Neuronal stem cell (in vitro differentiated cells): ENCODE data around the gene ZNF652.

ENCODE experiments used
- DNase-seq: peaks from one replicate; pipeline ENCODE4 v3.0.0-alpha.2; 2013; ENCODE audit warnings: low spot score
- H2AFZ ChIP-seq: one replicate; pipeline ENCODE4 v1.6.1; 2013; ENCODE audit warnings: mild to moderate bottlenecking, low read length, inconsistent platforms
- H2AK5ac ChIP-seq: 2 replicates; pipeline ENCODE4 v1.6.1; 2013; ENCODE audit warnings: low read depth, mild to moderate bottlenecking, inconsistent platforms, low read length, moderate library complexity, mixed read lengths
- H2BK120ac ChIP-seq: 2 replicates; pipeline ENCODE4 v1.6.1; 2013; ENCODE audit warnings: low read depth, mild to moderate bottlenecking, inconsistent platforms, low read length, moderate library complexity, mixed read lengths
- H2BK12ac ChIP-seq: one replicate; pipeline ENCODE4 v1.6.1; 2013; ENCODE audit warnings: low read length, inconsistent platforms
- H2BK15ac ChIP-seq: 2 replicates; pipeline ENCODE4 v1.6.1; 2013; ENCODE audit warnings: mild to moderate bottlenecking, low read length, inconsistent platforms, mixed read lengths
- H2BK5ac ChIP-seq: one replicate; pipeline ENCODE4 v1.6.1; 2013; ENCODE audit warnings: inconsistent platforms, mild to moderate bottlenecking, low read length, moderate library complexity
- H3K14ac ChIP-seq: one replicate; pipeline ENCODE4 v1.6.1; 2013; ENCODE audit warnings: low read length, inconsistent platforms
- H3K18ac ChIP-seq: 2 replicates; pipeline ENCODE4 v1.6.1; 2013; ENCODE audit warnings: low read length, inconsistent platforms
- H3K23ac ChIP-seq: 2 replicates; pipeline ENCODE4 v1.6.1; 2013; ENCODE audit warnings: low read depth, mild to moderate bottlenecking, mixed read lengths, low read length, inconsistent platforms; ENCODE audit not compliant: poor library complexity
- H3K27ac ChIP-seq: replicated peaks from 3 replicates; pipeline ENCODE4 v1.5.1; 2013; ENCODE audit warnings: low read length, inconsistent platforms
- H3K27me3 ChIP-seq, 3 experiments: 2 replicates each; pipeline ENCODE4 v1.6.1; 2013; ENCODE audit warnings: low read length in 3 of 3, mild to moderate bottlenecking in 2 of 3, inconsistent platforms in 1 of 3, low read depth in 1 of 3, mixed read lengths in 1 of 3, moderate library complexity in 1 of 3; ENCODE audit not compliant: control insufficient read depth in 3 of 3, insufficient read depth in 3 of 3
- H3K36me3 ChIP-seq, 2 donors: replicated peaks in 1 of 2; 2 replicates each; pipeline ENCODE4 v1.6.1; 2013; ENCODE audit warnings: low read length in 2 of 2; ENCODE audit not compliant: control insufficient read depth in 2 of 2, insufficient read depth in 2 of 2
- H3K4ac ChIP-seq: 2 replicates; pipeline ENCODE4 v1.6.1; 2013; ENCODE audit warnings: inconsistent platforms, mild to moderate bottlenecking, low read length, moderate library complexity
- H3K4me1 ChIP-seq, 2 donors: 1 replicate in 1 of 2; 2 replicates in 1 of 2; pipeline ENCODE4 v1.6.1; 2013; ENCODE audit warnings: low read length in 2 of 2, low read depth in 1 of 2; ENCODE audit not compliant: control insufficient read depth in 2 of 2, insufficient read depth in 1 of 2
- H3K4me2 ChIP-seq: one replicate; pipeline ENCODE4 v1.6.1; 2013; ENCODE audit warnings: mild to moderate bottlenecking, low read length, inconsistent platforms; ENCODE audit not compliant: insufficient read depth, poor library complexity, severe bottlenecking
- H3K4me3 ChIP-seq, 2 donors: 2 replicates each; pipeline ENCODE4 v1.5.1; 2013; ENCODE audit warnings: low read length in 2 of 2, mild to moderate bottlenecking in 2 of 2, inconsistent platforms in 1 of 2, moderate library complexity in 1 of 2
- H3K79me1 ChIP-seq: one replicate; pipeline ENCODE4 v1.6.1; 2013; ENCODE audit warnings: low read depth, mild to moderate bottlenecking, inconsistent platforms, low read length, moderate library complexity
- H3K9ac ChIP-seq: one replicate; pipeline ENCODE4 v1.6.1; 2013; ENCODE audit warnings: mild to moderate bottlenecking, low read depth, low read length, inconsistent platforms; ENCODE audit not compliant: poor library complexity
- H3K9me3 ChIP-seq, 2 donors: replicated peaks in 1 of 2; 2 replicates each; pipeline versions ENCODE3 to v1.6.1; 2013; ENCODE audit warnings: low read length in 2 of 2, mild to moderate bottlenecking in 2 of 2, inconsistent platforms in 1 of 2, low read depth in 1 of 2, mixed read lengths in 1 of 2, moderate library complexity in 1 of 2; ENCODE audit not compliant: control insufficient read depth in 2 of 2, insufficient read depth in 1 of 2
- H4K8ac ChIP-seq: one replicate; pipeline ENCODE4 v1.6.1; 2013; ENCODE audit warnings: low read depth, mild to moderate bottlenecking, inconsistent platforms, low read length, moderate library complexity
- H4K91ac ChIP-seq: one replicate; pipeline ENCODE4 v1.6.1; 2013; ENCODE audit warnings: low read length, low read depth, mild to moderate bottlenecking, inconsistent platforms; ENCODE audit not compliant: poor library complexity
- WGBS, 2 donors: extraction: QIAGEN DNeasy Blood & Tissue Kit; methylation state at CpG; one replicate each; pipeline ENCODE4 v1.1.7; 2013; ENCODE audit warnings: missing lambda C conversion rate in 2 of 2, mixed read lengths in 1 of 2; ENCODE audit not compliant: insufficient read length in 2 of 2, insufficient replicate concordance in 1 of 2; ENCODE audit errors: extremely low coverage in 2 of 2; 5-methylcytosine and 5-hydroxymethylcytosine counted together

Gene ZNF652

DNA sequence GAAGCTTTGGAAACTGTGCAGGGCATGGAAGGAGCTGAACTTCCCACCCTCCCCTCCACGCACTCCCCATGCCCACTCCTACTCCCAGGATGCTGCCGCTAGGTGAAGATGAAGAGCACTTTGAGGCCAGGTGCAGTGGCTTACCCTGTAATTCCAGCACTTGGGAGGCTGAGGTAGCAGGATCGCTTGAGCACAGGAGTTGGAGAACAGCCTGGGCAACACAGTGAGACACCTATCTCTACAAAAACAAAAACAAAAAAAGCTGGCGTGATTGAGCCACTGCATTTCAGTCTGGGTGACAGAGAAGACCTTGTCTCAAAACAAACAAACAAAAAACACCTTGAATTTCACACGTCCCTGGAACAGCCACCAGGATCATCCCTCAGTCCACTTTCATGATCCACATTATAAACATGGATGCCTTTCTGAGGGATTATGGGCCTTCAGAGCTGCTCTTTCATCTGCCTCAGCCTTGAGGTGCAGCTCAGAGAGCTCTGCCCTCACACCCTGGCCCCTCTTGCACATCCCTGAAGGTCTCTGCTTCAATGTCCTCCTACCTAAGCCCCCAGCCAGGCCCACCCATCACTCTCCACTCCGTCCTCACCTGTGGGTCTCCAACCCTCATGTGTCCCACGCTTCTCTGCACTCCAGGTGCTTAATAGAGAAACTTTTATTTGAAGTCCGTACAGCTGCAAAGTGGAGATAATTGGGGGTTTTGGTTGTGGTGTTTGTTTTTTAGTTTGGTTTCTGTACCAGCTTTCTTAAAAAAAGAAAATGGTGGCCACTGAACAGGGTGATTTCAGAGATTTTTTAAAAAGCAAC is 26.9 kb upstream of the ZNF652 start:
- H3K4me3 ChIP-seq: no peak overlapping the region
- no peak overlapping the region for H3K4ac ChIP-seq
- H3K9me3 ChIP-seq: no peaks in the 10 kb centered on the region
- no peaks in the 10 kb centered on the region for H3K79me1 ChIP-seq
- H3K27me3 ChIP-seq: peaks cover 0 to 13% (median 0%) of the 10 kb centered on the region in 3 experiments
- H3K4me1 ChIP-seq: peaks cover 3 to 8% of the 10 kb centered on the region in 2 donors
- no peak overlapping the region for H2BK12ac ChIP-seq
- H3K14ac ChIP-seq: no peak overlapping the region
- H2AK5ac ChIP-seq: no peak overlapping the region
- H3K23ac ChIP-seq: no peak overlapping the region
- WGBS, 2 donors: no CpG with 5 or more reads among the region's 8 CpGs
- no peak overlapping the region for H2BK120ac ChIP-seq
- H2BK5ac ChIP-seq: no peak overlapping the region
- no peak overlapping the region for H2AFZ ChIP-seq
- no peak overlapping the region for H4K91ac ChIP-seq
- no peak overlapping the region for H3K9ac ChIP-seq
- no peak overlapping the region for H3K18ac ChIP-seq
- H4K8ac ChIP-seq: no peak overlapping the region
- no peak overlapping the region for H2BK15ac ChIP-seq
- DNase-seq: no peak
- H3K27ac ChIP-seq: no peak overlapping the region
- H3K4me2 ChIP-seq: no peak overlapping the region
- no peaks in the 10 kb centered on the region for H3K36me3 ChIP-seq

DNA sequence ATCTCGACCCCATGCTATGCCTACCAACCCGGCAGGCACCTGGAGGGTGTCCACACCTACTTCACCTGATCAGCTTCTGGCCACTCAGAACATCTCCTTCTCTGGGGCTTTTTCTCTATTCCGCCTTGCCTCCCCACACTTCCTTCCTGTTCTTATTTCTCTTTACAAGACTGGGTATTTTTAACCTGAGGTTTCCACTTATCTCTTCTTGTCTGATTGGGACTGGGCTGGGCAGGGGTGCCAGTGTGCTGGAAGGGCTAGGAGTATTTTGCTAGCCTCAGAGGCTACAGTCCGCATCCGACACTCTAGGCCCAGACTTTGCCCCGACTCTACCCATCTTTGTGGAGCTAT is 26.2 kb upstream of the ZNF652 start:
- H4K91ac ChIP-seq: no peak overlapping the region
- no peak overlapping the region for H3K9ac ChIP-seq
- H3K9me3 ChIP-seq: no peaks in the 10 kb centered on the region
- H3K4me1 ChIP-seq: peaks cover 3 to 8% of the 10 kb centered on the region in 2 donors
- no peak overlapping the region for H2BK12ac ChIP-seq
- H3K36me3 ChIP-seq: no peaks in the 10 kb centered on the region
- no peak overlapping the region for H3K4ac ChIP-seq
- H3K18ac ChIP-seq: no peak overlapping the region
- no peak overlapping the region for H3K4me3 ChIP-seq
- no peak overlapping the region for H3K4me2 ChIP-seq
- no peak overlapping the region for H3K27ac ChIP-seq
- no peak overlapping the region for H3K23ac ChIP-seq
- no peak overlapping the region for H2AFZ ChIP-seq
- H2BK5ac ChIP-seq: no peak overlapping the region
- H2BK120ac ChIP-seq: no peak overlapping the region
- no CpG with 5 or more reads among the region's 6 CpGs for WGBS, 2 donors
- H3K14ac ChIP-seq: no peak overlapping the region
- no peak for DNase-seq
- no peak overlapping the region for H2BK15ac ChIP-seq
- H3K79me1 ChIP-seq: no peaks in the 10 kb centered on the region
- peaks cover 0 to 17% (median 0%) of the 10 kb centered on the region in 3 experiments for H3K27me3 ChIP-seq
- H4K8ac ChIP-seq: no peak overlapping the region
- no peak overlapping the region for H2AK5ac ChIP-seq

DNA sequence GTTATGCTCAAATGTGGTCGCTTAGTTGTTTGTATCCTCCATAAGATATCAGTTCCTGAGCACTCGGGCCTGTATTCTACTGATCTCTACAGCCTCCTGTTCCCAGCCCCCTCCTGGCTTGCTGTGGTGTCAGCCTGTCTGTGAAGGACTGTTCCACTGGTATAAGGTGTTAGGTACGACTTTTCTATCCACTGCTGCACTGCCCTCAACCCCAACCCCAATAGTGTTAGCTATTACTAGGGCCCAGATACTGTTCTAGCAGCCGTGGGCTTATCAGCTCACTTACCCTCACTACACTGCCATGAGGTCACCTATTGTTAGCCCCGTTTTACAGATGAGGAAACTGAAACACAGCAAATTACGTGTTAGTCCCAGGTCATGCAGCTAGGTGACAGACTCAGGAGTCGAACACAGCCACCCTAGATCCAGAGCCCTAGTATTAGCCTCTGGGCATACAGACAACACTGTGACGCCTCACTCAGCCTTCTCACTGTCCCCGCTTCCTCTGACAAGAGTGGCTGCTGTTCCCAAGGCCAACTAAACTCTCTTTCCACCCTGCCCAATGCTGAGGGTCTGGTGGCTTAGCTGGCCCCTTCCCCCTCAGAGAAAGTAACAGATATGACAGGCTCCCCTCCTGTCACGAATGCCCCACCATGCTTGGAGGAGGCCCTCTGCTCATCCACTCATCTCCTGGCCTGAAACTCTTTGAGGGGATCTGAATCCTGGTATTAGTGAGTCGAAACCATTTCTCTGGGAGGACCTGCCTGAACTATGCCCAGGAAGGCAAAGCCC is 25.6 kb upstream of the ZNF652 start:
- Histone ChIP-seq H3K27ac (no peak overlapping the region), H3K36me3 (no peaks in the 10 kb centered on the region), H2BK15ac (no peak overlapping the region)

DNA sequence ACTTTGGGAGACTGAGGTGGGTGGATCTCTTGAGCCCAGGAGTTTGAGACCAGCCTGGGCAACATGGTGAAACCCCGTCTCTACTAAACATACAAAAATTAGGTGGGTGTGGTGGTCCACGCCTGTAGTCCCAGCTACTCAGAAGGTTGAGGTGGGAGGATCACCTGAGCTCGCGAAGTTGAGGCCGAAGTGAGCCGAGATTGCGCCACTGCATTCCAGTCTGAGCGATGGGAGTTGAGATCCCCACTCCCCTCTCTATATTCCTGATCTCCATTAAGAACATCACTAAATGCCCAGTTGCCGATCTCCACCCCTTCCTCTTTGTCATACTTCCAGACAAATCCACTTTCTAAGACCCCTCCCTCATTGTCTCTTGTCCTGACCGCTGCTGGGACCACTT is 24.3 kb upstream of the ZNF652 start:
- H4K8ac ChIP-seq: no peak overlapping the region
- H3K9me3 ChIP-seq: no peaks in the 10 kb centered on the region
- DNase-seq: no peak
- H4K91ac ChIP-seq: no peak overlapping the region
- H3K14ac ChIP-seq: no peak overlapping the region
- WGBS, 2 donors: no CpG with 5 or more reads among the region's 10 CpGs
- no peak overlapping the region for H2AFZ ChIP-seq
- H3K4me2 ChIP-seq: no peak overlapping the region
- H2BK15ac ChIP-seq: no peak overlapping the region
- H2AK5ac ChIP-seq: no peak overlapping the region
- no peak overlapping the region for H3K4ac ChIP-seq
- no peak overlapping the region for H2BK120ac ChIP-seq
- H3K18ac ChIP-seq: no peak overlapping the region
- peaks cover 3 to 8% of the 10 kb centered on the region in 2 donors for H3K4me1 ChIP-seq
- H2BK12ac ChIP-seq: no peak overlapping the region
- H2BK5ac ChIP-seq: no peak overlapping the region
- H3K27me3 ChIP-seq: peaks cover 0 to 17% (median 0%) of the 10 kb centered on the region in 3 experiments
- no peak overlapping the region for H3K4me3 ChIP-seq
- H3K23ac ChIP-seq: no peak overlapping the region
- no peak overlapping the region for H3K27ac ChIP-seq
- H3K79me1 ChIP-seq: no peaks in the 10 kb centered on the region
- H3K9ac ChIP-seq: no peak overlapping the region
- H3K36me3 ChIP-seq: no peaks in the 10 kb centered on the region

More for the DNA sequence above, 25.6 kb upstream of the ZNF652 start:
- Histone ChIP-seq H2BK5ac (no peak overlapping the region), H2BK12ac (no peak overlapping the region), H3K4ac (no peak overlapping the region), H2BK120ac (no peak overlapping the region), H3K18ac (no peak overlapping the region), H3K23ac (no peak overlapping the region), H3K4me1 (peaks cover 3 to 8% of the 10 kb centered on the region in 2 donors), H3K14ac (no peak overlapping the region), H3K4me3 (no peak overlapping the region), H3K9me3 (no peaks in the 10 kb centered on the region), H4K8ac (no peak overlapping the region), H3K79me1 (no peaks in the 10 kb centered on the region), H3K27me3 (peaks cover 0 to 17% (median 0%) of the 10 kb centered on the region in 3 experiments), H2AK5ac (no peak overlapping the region), H3K9ac (no peak overlapping the region), H3K4me2 (no peak overlapping the region), H2AFZ (peak overlapping the region; percentile 51), H4K91ac (no peak overlapping the region)
- no peak for DNase-seq
- no CpG with 5 or more reads among the region's 11 CpGs for WGBS, 2 donors
